NCI-H2227 (cell line): ENCODE data around the gene CBFA2T3.

Source experiments
- DNase-seq: peaks from one replicate; lab custom pipeline; 2025; ENCODE audit not compliant: unreplicated experiment; lab: John Stamatoyannopoulos, UW

Gene CBFA2T3

GRCh38 chr16:88826070-88826840, 150.8 kb downstream of the CBFA2T3 start:
- DNase-seq, result no peak

GRCh38 chr16:88825146-88825545, 151.9 kb downstream of the CBFA2T3 start:
- no peak for DNase-seq
